IMR-90 (cell line): Measurements from ENCODE around the gene SMIM43. TPM values are rescaled to one million over a fixed set of nuclear protein-coding genes. Genes with fewer than 3 reads are reported as not detected.

Source experiments
- ATAC-seq: fragments of 200-7000 bp; cut with Tn5 transposase; 2 replicates; pipeline ENCODE4 v1.9.1; 2020; ENCODE audit warnings: low read depth, mild to moderate bottlenecking, moderate library complexity
- BruUV-seq: library from RNA; stranded (reverse); fragments of 400-500 nt; replicated peaks from 2 replicates; lab custom pipeline; 2021; lab: Mats Ljungman, UMichigan
- CTCF ChIA-PET: fragments of 300-600 bp; formaldehyde crosslinking; extraction: SDS; loops from one replicate; lab custom pipeline; 2021; ENCODE audit warnings: antibody characterized with exemption; lab: Yijun Ruan, JAX
- POLR2A ChIA-PET: fragments of 300-600 bp; sonication (Branson Sonifier 250); formaldehyde crosslinking; loops from one replicate; lab custom pipeline; 2022; ENCODE audit warnings: antibody characterized with exemption; ENCODE audit not compliant: unreplicated experiment; lab: Charles Lee
- DNase-seq: peaks from one replicate; pipeline ENCODE4 v3.0.0; 2013
- H2AFZ ChIP-seq: replicated peaks from 2 replicates; pipeline ENCODE3; 2013; ENCODE audit warnings: low read length, mild to moderate bottlenecking; ENCODE audit not compliant: poor library complexity
- H2AK5ac ChIP-seq: 2 replicates; pipeline ENCODE4 v1.6.1; 2013; ENCODE audit warnings: low read depth, low read length, inconsistent platforms
- H2AK9ac ChIP-seq: replicated peaks from 2 replicates; pipeline ENCODE3; 2013; ENCODE audit warnings: mild to moderate bottlenecking, low read depth, low read length, moderate library complexity; ENCODE audit not compliant: poor library complexity
- H2BK120ac ChIP-seq: 2 replicates; pipeline ENCODE4 v1.6.1; 2013; ENCODE audit warnings: low read depth, low read length, inconsistent platforms
- H2BK15ac ChIP-seq: 3 replicates; pipeline ENCODE4 v1.6.1; 2013; ENCODE audit warnings: low read depth, low read length, inconsistent platforms
- H2BK20ac ChIP-seq: 2 replicates; pipeline ENCODE4 v1.6.1; 2013; ENCODE audit warnings: low read depth, mild to moderate bottlenecking, inconsistent platforms, low read length, moderate library complexity
- H2BK5ac ChIP-seq: 2 replicates; pipeline ENCODE4 v1.6.1; 2013; ENCODE audit warnings: mild to moderate bottlenecking, low read depth, low read length, inconsistent platforms; ENCODE audit not compliant: poor library complexity, severe bottlenecking
- H3K14ac ChIP-seq: replicated peaks from 2 replicates; pipeline ENCODE4 v1.6.1; 2013; ENCODE audit warnings: low read depth, low read length, inconsistent platforms
- H3K18ac ChIP-seq: 2 replicates; pipeline ENCODE4 v1.6.1; 2013; ENCODE audit warnings: low read depth, low read length, control low read depth
- H3K23ac ChIP-seq: 2 replicates; pipeline ENCODE4 v1.6.1; 2013; ENCODE audit warnings: low read depth, low read length, inconsistent platforms
- H3K27ac ChIP-seq: 2 replicates; pipeline ENCODE4 v1.5.1; 2013; ENCODE audit warnings: mild to moderate bottlenecking, control low read depth, low read length; ENCODE audit not compliant: insufficient read depth
- H3K27me3 ChIP-seq: 2 replicates; pipeline ENCODE4 v1.6.1; 2013; ENCODE audit warnings: low read length; ENCODE audit not compliant: control insufficient read depth, insufficient read depth
- H3K36me3 ChIP-seq: 2 replicates; pipeline ENCODE4 v1.6.1; 2013; ENCODE audit warnings: low read length, mixed read lengths; ENCODE audit not compliant: control insufficient read depth, insufficient read depth
- H3K4ac ChIP-seq: 2 replicates; pipeline ENCODE4 v1.6.1; 2013; ENCODE audit warnings: low read depth, low read length, inconsistent platforms
- H3K4me1 ChIP-seq: 2 replicates; pipeline ENCODE4 v1.6.1; 2013; ENCODE audit warnings: low read length, mixed read lengths; ENCODE audit not compliant: control insufficient read depth, insufficient read depth
- H3K4me2 ChIP-seq: 2 replicates; pipeline ENCODE4 v1.6.1; 2013; ENCODE audit warnings: low read depth, mild to moderate bottlenecking, control low read depth, low read length, moderate library complexity
- H3K4me3 ChIP-seq: 2 replicates; pipeline ENCODE4 v1.5.1; 2013; ENCODE audit warnings: low read depth, mild to moderate bottlenecking, control low read depth, low read length, moderate library complexity; ENCODE audit not compliant: insufficient read depth
- H3K56ac ChIP-seq: 2 replicates; pipeline ENCODE4 v1.6.1; 2013; ENCODE audit warnings: low read length, inconsistent platforms; ENCODE audit not compliant: insufficient read depth; ENCODE audit errors: extremely low read depth
- H3K79me1 ChIP-seq, 2 experiments: 2 replicates each; pipeline ENCODE4 v1.6.1; 2013; ENCODE audit warnings: low read length in 2 of 2, inconsistent platforms in 1 of 2, low read depth in 1 of 2
- H3K9ac ChIP-seq: 2 replicates; pipeline ENCODE4 v1.6.1; 2013; ENCODE audit warnings: low read depth, low read length, control low read depth
- H3K9me1 ChIP-seq: 2 replicates; pipeline ENCODE4 v1.6.1; 2013; ENCODE audit warnings: low read length, inconsistent platforms; ENCODE audit not compliant: insufficient read depth
- H3K9me3 ChIP-seq: 2 replicates; pipeline ENCODE4 v1.6.1; 2013; ENCODE audit warnings: low read length; ENCODE audit not compliant: control insufficient read depth, insufficient read depth
- H4K20me1 ChIP-seq: 2 replicates; pipeline ENCODE4 v1.6.1; 2013; ENCODE audit warnings: low read length, inconsistent platforms; ENCODE audit not compliant: insufficient read depth
- H4K5ac ChIP-seq: 2 replicates; pipeline ENCODE4 v1.6.1; 2013; ENCODE audit warnings: mild to moderate bottlenecking, low read depth, low read length, control low read depth
- H4K8ac ChIP-seq, 2 experiments: 2 replicates each; pipeline ENCODE4 v1.6.1; 2013; ENCODE audit warnings: low read depth in 2 of 2, low read length in 2 of 2, control low read depth in 1 of 2, inconsistent platforms in 1 of 2
- H4K91ac ChIP-seq: 2 replicates; pipeline ENCODE4 v1.6.1; 2013; ENCODE audit warnings: low read depth, low read length, inconsistent platforms; ENCODE audit not compliant: insufficient read depth
- CEBPB ChIP-seq: IDR thresholded peaks from 2 replicates; pipeline ENCODE4 v1.6.1; 2012; ENCODE audit warnings: low read depth, low read length, improper control_type of control experiment
- CHD1 ChIP-seq: IDR thresholded peaks from 2 replicates; pipeline ENCODE4 v1.6.1; 2012; ENCODE audit warnings: low read depth, low read length, improper control_type of control experiment
- MAFK ChIP-seq: IDR thresholded peaks from 2 replicates; pipeline ENCODE4 v1.6.1; 2012; ENCODE audit warnings: low read depth, low read length, improper control_type of control experiment
- NFE2L2 ChIP-seq: fragments of 150-350 bp; IDR thresholded peaks from 2 replicates; pipeline ENCODE4 v1.6.1; 2016; ENCODE audit warnings: low read depth, mild to moderate bottlenecking, low read length
- POLR2A ChIP-seq: IDR thresholded peaks from 2 replicates; pipeline ENCODE4 v1.6.1; 2012; ENCODE audit warnings: mild to moderate bottlenecking, low read depth, low read length
- RAD21 ChIP-seq: IDR thresholded peaks from 2 replicates; pipeline ENCODE4 v1.6.1; 2012; ENCODE audit warnings: low read length, improper control_type of control experiment
- SMC3 ChIP-seq: fragments of 150-350 bp; IDR thresholded peaks from 2 replicates; pipeline ENCODE4 v1.6.1; 2016; ENCODE audit warnings: low read depth, mild to moderate bottlenecking, antibody characterized with exemption, low read length, moderate library complexity
- WGBS, 2 experiments: methylation state at CpG; one replicate each; pipeline versions ENCODE4 v1.1.5 to v1.1.7; 2013; ENCODE audit warnings: missing lambda C conversion rate in 2 of 2; ENCODE audit not compliant: insufficient read length in 1 of 2; ENCODE audit errors: extremely low coverage in 2 of 2; 5-methylcytosine and 5-hydroxymethylcytosine counted together
- dilution Hi-C: fragments of 300-500 bp; cut with HindIII; formaldehyde crosslinking; loops from one replicate; pipeline ENCODE4 v1.14.3; 2018; ENCODE audit warnings: low sequenced_read_pairs; ENCODE audit not compliant: unreplicated experiment
- in situ Hi-C: fragments of 300-500 bp; cut with MboI; formaldehyde crosslinking; loops from 3 replicates; pipeline ENCODE4 v1.14.3; 2019; ENCODE audit warnings: low sequenced_read_pairs, inconsistent platforms, mixed read lengths
- intact Hi-C: fragments of 100-400 bp; cut with micrococcal nuclease; formaldehyde crosslinking; loops from 2 replicates; pipeline ENCODE4 v1.10.0; 2022
- polyA plus RNA-seq, 3 experiments: library from polyadenylated mRNA; depleted of rRNA; stranded (reverse); fragments of >200 nt; gene quantifications; 2 replicates each; pipeline ENCODE4 v1.2.3, GENCODE V29; 2012; ENCODE audit warnings: low replicate concordance in 1 of 3
- total RNA-seq: library from RNA; depleted of rRNA; stranded (reverse); fragments of >200 nt; gene quantifications from 2 replicates; pipeline ENCODE4 v1.2.3, GENCODE V29; 2012
- TF ChIP-seq, protein P1 (sequence below): fragments of 150-350 bp; IDR thresholded peaks from 2 replicates; pipeline ENCODE4 v1.6.1; 2016; ENCODE audit warnings: low read depth, mild to moderate bottlenecking, low read length, moderate library complexity, borderline replicate concordance
- TF ChIP-seq, protein P2 (sequence below): conservative IDR thresholded peaks from 2 replicates; pipeline ENCODE4 v1.5.1; 2012; ENCODE audit warnings: mild to moderate bottlenecking, low read depth, low read length, improper control_type of control experiment

The SMIM43 gene
- total and polyA plus RNA-seq, 2 of the 4 experiments (the other 2 are of a cell fraction), result 1.4 to 2.8 TPM

DNA sequence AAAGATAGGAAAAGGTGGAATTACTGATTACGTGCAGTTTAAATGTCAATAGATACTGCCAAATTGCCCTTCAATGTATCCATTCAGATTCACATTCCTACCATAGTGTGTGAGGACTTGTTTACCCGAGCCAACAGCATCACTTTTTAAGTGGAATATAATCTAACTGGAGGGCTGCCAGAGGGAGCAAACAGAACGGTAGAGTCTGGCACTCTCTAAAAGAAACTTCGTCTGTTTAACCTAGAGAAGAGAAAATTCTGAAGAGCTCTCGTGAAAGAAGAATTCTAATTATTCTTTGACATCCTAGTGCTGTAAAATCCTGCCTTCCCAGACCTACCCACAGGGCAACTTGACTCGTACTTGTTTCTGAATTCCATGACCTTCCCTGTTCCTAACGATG is 23.2 kb downstream of the SMIM43 start:
- H3K23ac ChIP-seq, result no peak overlapping the region
- dilution Hi-C loops (no loop called here), intact Hi-C loops (no loop called here), in situ Hi-C loops (loop anchor here (25.0 kb wide), 1 partner anchor 554 kb away; no protein-coding TSS in a partner anchor)
- no peaks in the 10 kb centered on the region for H4K20me1 ChIP-seq
- H3K4me1 ChIP-seq, result peaks cover 16% of the 10 kb centered on the region
- H3K79me1 ChIP-seq, result no peaks in the 10 kb centered on the region
- DNase-seq (peak; percentile 41), ATAC-seq (peak; percentile 43)
- H3K4ac ChIP-seq, result peak overlapping the region; percentile 30
- H3K9me1 ChIP-seq, result no peaks in the 10 kb centered on the region
- no peak overlapping the region for H4K91ac ChIP-seq
- H4K8ac ChIP-seq, result peak overlapping the region in 1 of 2 experiments; percentile 35; a peak in 3 of 4 replicates
- no peak overlapping the region for H3K4me3 ChIP-seq
- H4K5ac ChIP-seq, result no peak overlapping the region; the same call in 1 of the 2 replicates
- H2AK5ac ChIP-seq, result no peak overlapping the region
- no TSS peak for BruUV-seq
- H3K18ac ChIP-seq, result peak overlapping the region; percentile 78; the same call in 1 of the 2 replicates
- H2BK15ac ChIP-seq, result peak overlapping the region; percentile 12; the same call in 1 of the 3 replicates
- H3K4me2 ChIP-seq, result peak overlapping the region; percentile 72; the same call in 1 of the 2 replicates
- peak overlapping the region; percentile 57; the same call in 1 of the 2 replicates for H3K9ac ChIP-seq
- H2BK20ac ChIP-seq, result peak overlapping the region; percentile 5; the same call in 1 of the 2 replicates
- H2AFZ ChIP-seq, result no peak overlapping the region
- ChIA-PET CTCF (interaction anchor here (0.9 kb wide), 1 partner anchor 10 kb away, joined by 3 read pairs; no protein-coding TSS in a partner anchor), POLR2A (no interaction called here)
- H3K27me3 ChIP-seq, result no peaks in the 10 kb centered on the region
- H3K14ac ChIP-seq, result no peak overlapping the region
- H3K27ac ChIP-seq, result no peak overlapping the region
- no peak overlapping the region for H3K56ac ChIP-seq
- H2AK9ac ChIP-seq, result no peak overlapping the region
- no peaks in the 10 kb centered on the region for H3K9me3 ChIP-seq
- H3K36me3 ChIP-seq, result no peaks in the 10 kb centered on the region
- peak overlapping the region; percentile 55 for H2BK5ac ChIP-seq
- WGBS, 2 experiments, result no CpG with 5 or more reads among the region's 7 CpGs
- TF ChIP-seq, protein P1, sequence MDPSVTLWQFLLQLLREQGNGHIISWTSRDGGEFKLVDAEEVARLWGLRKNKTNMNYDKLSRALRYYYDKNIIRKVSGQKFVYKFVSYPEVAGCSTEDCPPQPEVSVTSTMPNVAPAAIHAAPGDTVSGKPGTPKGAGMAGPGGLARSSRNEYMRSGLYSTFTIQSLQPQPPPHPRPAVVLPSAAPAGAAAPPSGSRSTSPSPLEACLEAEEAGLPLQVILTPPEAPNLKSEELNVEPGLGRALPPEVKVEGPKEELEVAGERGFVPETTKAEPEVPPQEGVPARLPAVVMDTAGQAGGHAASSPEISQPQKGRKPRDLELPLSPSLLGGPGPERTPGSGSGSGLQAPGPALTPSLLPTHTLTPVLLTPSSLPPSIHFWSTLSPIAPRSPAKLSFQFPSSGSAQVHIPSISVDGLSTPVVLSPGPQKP, result no peak
- TF ChIP-seq RAD21 (no peak), SMC3 (no peak), CEBPB (no peak), MAFK (no peak), CHD1 (no peak), POLR2A (no peak), NFE2L2 (no peak)
- TF ChIP-seq, protein P2, sequence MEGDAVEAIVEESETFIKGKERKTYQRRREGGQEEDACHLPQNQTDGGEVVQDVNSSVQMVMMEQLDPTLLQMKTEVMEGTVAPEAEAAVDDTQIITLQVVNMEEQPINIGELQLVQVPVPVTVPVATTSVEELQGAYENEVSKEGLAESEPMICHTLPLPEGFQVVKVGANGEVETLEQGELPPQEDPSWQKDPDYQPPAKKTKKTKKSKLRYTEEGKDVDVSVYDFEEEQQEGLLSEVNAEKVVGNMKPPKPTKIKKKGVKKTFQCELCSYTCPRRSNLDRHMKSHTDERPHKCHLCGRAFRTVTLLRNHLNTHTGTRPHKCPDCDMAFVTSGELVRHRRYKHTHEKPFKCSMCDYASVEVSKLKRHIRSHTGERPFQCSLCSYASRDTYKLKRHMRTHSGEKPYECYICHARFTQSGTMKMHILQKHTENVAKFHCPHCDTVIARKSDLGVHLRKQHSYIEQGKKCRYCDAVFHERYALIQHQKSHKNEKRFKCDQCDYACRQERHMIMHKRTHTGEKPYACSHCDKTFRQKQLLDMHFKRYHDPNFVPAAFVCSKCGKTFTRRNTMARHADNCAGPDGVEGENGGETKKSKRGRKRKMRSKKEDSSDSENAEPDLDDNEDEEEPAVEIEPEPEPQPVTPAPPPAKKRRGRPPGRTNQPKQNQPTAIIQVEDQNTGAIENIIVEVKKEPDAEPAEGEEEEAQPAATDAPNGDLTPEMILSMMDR, result no peak
- H2BK120ac ChIP-seq, result peak overlapping the region; percentile 21
